CD4-positive, alpha-beta T cell treated with Interleukin-15 for 4 hours (primary cell): ENCODE data around the gene OR9A4.

Source experiments
- DNase-seq: peaks from one replicate; pipeline ENCODE4 v3.0.0-alpha.2; 2020; ENCODE audit warnings: low spot score

Gene OR9A4

GRCh38 chr7:141949021-141949420, 32.8 kb downstream of the OR9A4 start:
- no peak for DNase-seq

- DNase-seq = no peak
These were observed 33.3 kb downstream of the OR9A4 start for GRCh38 chr7:141949451-141949850.

GRCh38 chr7:141949911-141950310, 33.7 kb downstream of the OR9A4 start:
- DNase-seq = no peak

- no peak for DNase-seq
These were observed 34.6 kb downstream of the OR9A4 start for GRCh38 chr7:141950806-141951205.

- DNase-seq = no peak
These were observed 36.3 kb downstream of the OR9A4 start for GRCh38 chr7:141952461-141952860.

DNA sequence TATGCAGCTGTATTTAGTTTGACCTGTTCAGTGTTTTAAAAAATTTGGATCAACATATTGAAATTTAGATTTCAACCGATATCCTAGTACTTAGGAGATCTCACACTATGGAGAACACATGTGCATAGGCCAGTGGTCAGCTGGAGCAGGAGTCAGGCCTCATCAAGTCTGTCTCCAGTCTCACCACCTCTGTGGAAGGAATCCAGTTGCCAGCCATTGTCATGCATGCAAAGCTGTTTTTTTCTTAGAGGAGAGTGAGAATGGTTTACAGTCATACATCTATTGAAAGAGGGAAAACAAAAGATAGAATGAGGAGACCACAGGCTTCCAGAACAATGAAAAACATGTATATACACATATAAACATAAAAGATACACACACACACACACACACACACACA, 38.1 kb downstream of the OR9A4 start:
- no peak for DNase-seq

- no peak for DNase-seq
These were observed 39.9 kb downstream of the OR9A4 start for GRCh38 chr7:141956084-141956483.

DNA sequence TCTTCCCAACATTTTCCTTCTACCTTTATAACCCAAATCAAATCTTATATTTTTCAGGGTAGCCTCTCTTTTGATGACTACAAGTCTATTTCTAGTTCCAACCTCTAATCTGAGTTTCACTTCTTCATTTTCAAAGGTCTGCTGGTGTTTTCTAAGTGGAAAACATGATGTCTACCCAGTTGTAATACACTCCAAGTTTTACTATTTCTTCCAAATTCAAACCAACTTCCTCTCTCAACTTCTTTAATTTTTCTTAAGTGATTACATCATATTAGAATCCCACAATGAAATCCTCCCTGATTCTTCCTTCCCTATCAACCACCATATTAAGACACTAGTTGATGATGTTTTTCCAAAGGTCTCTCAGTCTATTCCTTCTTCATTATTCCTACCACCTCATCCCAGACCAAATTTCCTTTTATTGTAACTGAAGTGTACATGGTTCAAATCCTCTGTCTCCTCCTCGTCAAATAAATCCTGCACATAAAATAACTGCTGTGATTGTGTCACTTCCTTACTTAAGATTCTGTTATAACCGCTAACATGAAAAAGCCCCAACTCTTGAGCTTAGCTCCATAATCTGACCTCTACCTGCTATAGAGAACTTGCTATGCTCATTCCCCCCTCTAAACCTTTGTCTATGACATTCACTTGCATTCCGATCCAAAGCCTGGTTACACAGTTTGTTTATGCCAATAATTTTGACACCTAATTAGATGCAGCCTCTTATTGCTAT, 44.7 kb downstream of the OR9A4 start:
- DNase-seq = no peak
